Progenitor cell of endocrine pancreas (in vitro differentiated cells): ENCODE results near the gene ATP5ME. TPM values are rescaled to one million over a fixed set of nuclear protein-coding genes. Genes with fewer than 3 reads are reported as not detected.
A peak's percentile ranks its signal among the peaks of the same experiment; 100 is the strongest.

Experiments
- DNase-seq: peaks from one replicate; pipeline ENCODE4 v3.0.0; 2021; ENCODE audit warnings: low spot score; ENCODE audit not compliant: unreplicated experiment
- H3K27ac Mint-ChIP-seq: 2 replicates; pipeline ENCODE4 v1.8.0; 2021; ENCODE audit warnings: mild to moderate bottlenecking, moderate library complexity, mixed read lengths
- H3K27me3 Mint-ChIP-seq: 2 replicates; pipeline ENCODE4 v1.8.0; 2021; ENCODE audit warnings: mixed read lengths
- H3K36me3 Mint-ChIP-seq: 2 replicates; pipeline ENCODE4 v1.8.0; 2022; ENCODE audit warnings: mixed read lengths; ENCODE audit not compliant: insufficient read depth
- H3K4me1 Mint-ChIP-seq: 2 replicates; pipeline ENCODE4 v1.8.0; 2021; ENCODE audit warnings: low read depth, mixed read lengths
- H3K4me3 Mint-ChIP-seq: 2 replicates; pipeline ENCODE4 v1.8.0; 2021; ENCODE audit warnings: low read depth, mild to moderate bottlenecking, moderate library complexity, mixed read lengths
- H3K9me3 Mint-ChIP-seq: 2 replicates; pipeline ENCODE4 v1.8.0; 2021; ENCODE audit warnings: low read depth, mixed read lengths
- total RNA-seq: library from RNA; stranded (reverse); gene quantifications from 2 replicates; pipeline ENCODE4 v1.2.1, GENCODE V29; 2021
- TF ChIP-seq, protein P1 (sequence below): fragments of 200-600 bp; sonication (generic); IDR thresholded peaks from one replicate; pipeline ENCODE4 v1.5.0; 2021; ENCODE audit warnings: antibody characterized with exemption, mild to moderate bottlenecking; ENCODE audit not compliant: unreplicated experiment

The ATP5ME gene
- total RNA-seq, 1 donor from 2014 or later, result 235 TPM

- peaks cover 3% of the 10 kb centered on the region for H3K36me3 Mint-ChIP-seq
- no peaks in the 10 kb centered on the region for H3K9me3 Mint-ChIP-seq
- no peak overlapping the region for H3K4me3 Mint-ChIP-seq
- TF ChIP-seq, protein P1, sequence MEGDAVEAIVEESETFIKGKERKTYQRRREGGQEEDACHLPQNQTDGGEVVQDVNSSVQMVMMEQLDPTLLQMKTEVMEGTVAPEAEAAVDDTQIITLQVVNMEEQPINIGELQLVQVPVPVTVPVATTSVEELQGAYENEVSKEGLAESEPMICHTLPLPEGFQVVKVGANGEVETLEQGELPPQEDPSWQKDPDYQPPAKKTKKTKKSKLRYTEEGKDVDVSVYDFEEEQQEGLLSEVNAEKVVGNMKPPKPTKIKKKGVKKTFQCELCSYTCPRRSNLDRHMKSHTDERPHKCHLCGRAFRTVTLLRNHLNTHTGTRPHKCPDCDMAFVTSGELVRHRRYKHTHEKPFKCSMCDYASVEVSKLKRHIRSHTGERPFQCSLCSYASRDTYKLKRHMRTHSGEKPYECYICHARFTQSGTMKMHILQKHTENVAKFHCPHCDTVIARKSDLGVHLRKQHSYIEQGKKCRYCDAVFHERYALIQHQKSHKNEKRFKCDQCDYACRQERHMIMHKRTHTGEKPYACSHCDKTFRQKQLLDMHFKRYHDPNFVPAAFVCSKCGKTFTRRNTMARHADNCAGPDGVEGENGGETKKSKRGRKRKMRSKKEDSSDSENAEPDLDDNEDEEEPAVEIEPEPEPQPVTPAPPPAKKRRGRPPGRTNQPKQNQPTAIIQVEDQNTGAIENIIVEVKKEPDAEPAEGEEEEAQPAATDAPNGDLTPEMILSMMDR, result no peak
- no peak overlapping the region for H3K27ac Mint-ChIP-seq
- DNase-seq, result no peak
- no peaks in the 10 kb centered on the region for H3K27me3 Mint-ChIP-seq
- no peaks in the 10 kb centered on the region for H3K4me1 Mint-ChIP-seq
Measured at GRCh38 chr4:666822-667544, 7.1 kb downstream of the ATP5ME start.

GRCh38 chr4:666436-666810 is 7.7 kb downstream of the ATP5ME start:
- H3K4me3 Mint-ChIP-seq, result no peak overlapping the region
- no peaks in the 10 kb centered on the region for H3K27me3 Mint-ChIP-seq
- TF ChIP-seq, protein P1, result no peak
- peaks cover 3% of the 10 kb centered on the region for H3K36me3 Mint-ChIP-seq
- no peak overlapping the region for H3K27ac Mint-ChIP-seq
- no peaks in the 10 kb centered on the region for H3K9me3 Mint-ChIP-seq
- no peaks in the 10 kb centered on the region for H3K4me1 Mint-ChIP-seq
- no peak for DNase-seq

- Mint-ChIP-seq H3K4me3 (no peak overlapping the region), H3K9me3 (no peaks in the 10 kb centered on the region)
Measured at GRCh38 chr4:665751-666435, 8.2 kb downstream of the ATP5ME start.

DNA sequence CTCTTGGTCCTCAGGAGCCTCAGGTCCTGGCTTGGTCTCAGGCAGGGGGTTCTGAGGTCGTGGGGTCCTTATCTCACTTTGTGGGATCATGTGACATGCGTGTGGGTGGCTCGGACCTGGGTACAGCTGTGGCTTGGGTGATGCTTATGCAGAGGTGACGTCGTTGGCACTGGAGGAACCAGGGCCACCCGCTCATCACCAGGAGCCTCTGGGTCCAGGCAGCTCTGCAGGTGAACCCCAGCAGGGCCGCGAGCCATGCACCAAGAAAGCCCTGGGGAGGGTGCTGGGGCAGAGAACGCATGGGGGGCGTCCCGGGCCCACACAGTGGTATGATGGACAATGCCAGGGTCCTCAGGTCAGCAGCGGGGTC is 8.7 kb downstream of the ATP5ME start:
- Mint-ChIP-seq H3K27me3 (no peaks in the 10 kb centered on the region), H3K27ac (no peak overlapping the region), H3K36me3 (peaks cover 2% of the 10 kb centered on the region), H3K9me3 (no peaks in the 10 kb centered on the region), H3K4me3 (no peak overlapping the region), H3K4me1 (no peaks in the 10 kb centered on the region)
- TF ChIP-seq, protein P1, result no peak
- no peak for DNase-seq

More at GRCh38 chr4:665751-666435, 8.2 kb downstream of the ATP5ME start:
- no peak overlapping the region for H3K27ac Mint-ChIP-seq
- H3K4me1 Mint-ChIP-seq, result no peaks in the 10 kb centered on the region
- no peaks in the 10 kb centered on the region for H3K27me3 Mint-ChIP-seq
- no peak for DNase-seq
- peaks cover 3% of the 10 kb centered on the region for H3K36me3 Mint-ChIP-seq
- TF ChIP-seq, protein P1, result no peak

GRCh38 chr4:664713-665231 is 9.3 kb downstream of the ATP5ME start:
- H3K27me3 Mint-ChIP-seq, result no peaks in the 10 kb centered on the region
- H3K4me1 Mint-ChIP-seq, result no peaks in the 10 kb centered on the region
- H3K27ac Mint-ChIP-seq, result no peak overlapping the region
- no peak for DNase-seq
- no peaks in the 10 kb centered on the region for H3K9me3 Mint-ChIP-seq
- peaks cover 6% of the 10 kb centered on the region for H3K36me3 Mint-ChIP-seq
- H3K4me3 Mint-ChIP-seq, result peak overlapping the region; percentile 74
- TF ChIP-seq, protein P1, result no peak
